Mesenchymal stem cell (in vitro differentiated cells and primary cell): ENCODE data around the gene CCNJL.
A peak's percentile ranks its signal among the peaks of the same experiment; 100 is the strongest.

Experiments used
- DNase-seq: peaks from one replicate; pipeline ENCODE4 v3.0.0-alpha.2; 2013
- H2AFZ ChIP-seq: one replicate; pipeline ENCODE4 v1.6.1; 2013; ENCODE audit warnings: low read depth, mild to moderate bottlenecking, control low read depth, inconsistent platforms, low read length, moderate library complexity
- H2AK5ac ChIP-seq: 2 replicates; pipeline ENCODE4 v1.6.1; 2013; ENCODE audit warnings: low read length, moderate library complexity, mild to moderate bottlenecking, inconsistent platforms; ENCODE audit not compliant: severe bottlenecking
- H2BK120ac ChIP-seq: one replicate; pipeline ENCODE4 v1.6.1; 2013; ENCODE audit warnings: low read depth, mild to moderate bottlenecking, inconsistent platforms, low read length, moderate library complexity
- H2BK12ac ChIP-seq, 2 experiments: one replicate each; pipeline ENCODE4 v1.6.1; 2013; ENCODE audit warnings: inconsistent platforms in 2 of 2, low read length in 2 of 2, mild to moderate bottlenecking in 2 of 2, moderate library complexity in 2 of 2, control low read depth in 1 of 2
- H2BK15ac ChIP-seq: one replicate; pipeline ENCODE4 v1.6.1; 2013; ENCODE audit warnings: mild to moderate bottlenecking, low read depth, inconsistent platforms; ENCODE audit not compliant: poor library complexity, severe bottlenecking
- H2BK5ac ChIP-seq: 2 replicates; pipeline ENCODE4 v1.6.1; 2013; ENCODE audit warnings: low read depth, mild to moderate bottlenecking, low read length, control low read depth, inconsistent platforms; ENCODE audit not compliant: poor library complexity, severe bottlenecking
- H3K14ac ChIP-seq, 2 experiments: one replicate each; pipeline ENCODE4 v1.6.1; 2013; ENCODE audit warnings: inconsistent platforms in 2 of 2, low read length in 2 of 2, control low read depth in 1 of 2, mild to moderate bottlenecking in 1 of 2, moderate library complexity in 1 of 2
- H3K18ac ChIP-seq, 2 experiments: one replicate each; pipeline ENCODE4 v1.6.1; 2013; ENCODE audit warnings: inconsistent platforms in 2 of 2, low read length in 2 of 2, control low read depth in 1 of 2, low read depth in 1 of 2, mild to moderate bottlenecking in 1 of 2
- H3K23ac ChIP-seq, 2 experiments: one replicate each; pipeline ENCODE4 v1.6.1; 2013; ENCODE audit warnings: inconsistent platforms in 2 of 2, low read length in 2 of 2, mild to moderate bottlenecking in 2 of 2, moderate library complexity in 2 of 2, control low read depth in 1 of 2
- H3K27ac ChIP-seq: 2 replicates; pipeline ENCODE4 v1.5.1; 2013; ENCODE audit warnings: mild to moderate bottlenecking, moderate library complexity, low read length, control low read depth, inconsistent platforms; ENCODE audit not compliant: poor library complexity, severe bottlenecking
- H3K27me3 ChIP-seq, 2 experiments: 2 replicates each; pipeline versions ENCODE4 v1.6.1 to v1.7.0; 2013; ENCODE audit warnings: low read length in 2 of 2, mild to moderate bottlenecking in 2 of 2, moderate library complexity in 2 of 2, control low read depth in 1 of 2, inconsistent platforms in 1 of 2; ENCODE audit not compliant: control insufficient read depth in 1 of 2, insufficient read depth in 1 of 2
- H3K36me3 ChIP-seq, 2 experiments: 2 replicates each; pipeline versions ENCODE4 v1.6.1 to v1.7.0; 2013; ENCODE audit warnings: low read length in 2 of 2, control low read depth in 1 of 2, inconsistent platforms in 1 of 2, low read depth in 1 of 2, mild to moderate bottlenecking in 1 of 2; ENCODE audit not compliant: insufficient read depth in 2 of 2, control insufficient read depth in 1 of 2
- H3K4ac ChIP-seq, 2 experiments: one replicate each; pipeline ENCODE4 v1.6.1; 2013; ENCODE audit warnings: inconsistent platforms in 2 of 2, low read length in 2 of 2, mild to moderate bottlenecking in 2 of 2, moderate library complexity in 2 of 2, control low read depth in 1 of 2, low read depth in 1 of 2
- H3K4me1 ChIP-seq: 2 replicates; pipeline ENCODE4 v1.6.1; 2013; ENCODE audit warnings: low read depth, low read length, control low read depth; ENCODE audit not compliant: control insufficient read depth, insufficient read depth
- H3K4me2 ChIP-seq: 2 replicates; pipeline ENCODE4 v1.6.1; 2013; ENCODE audit warnings: low read length, mild to moderate bottlenecking, inconsistent platforms; ENCODE audit not compliant: poor library complexity, severe bottlenecking
- H3K4me3 ChIP-seq, 2 experiments: 2 replicates each; pipeline versions ENCODE4 v1.5.1 to v1.7.0; 2013; ENCODE audit warnings: low read length in 2 of 2, mild to moderate bottlenecking in 2 of 2, control low read depth in 1 of 2, low read depth in 1 of 2; ENCODE audit not compliant: insufficient read depth in 1 of 2
- H3K79me1 ChIP-seq: replicated peaks from 2 replicates; pipeline ENCODE4 v1.6.1; 2013; ENCODE audit warnings: mild to moderate bottlenecking, control low read depth, low read length, inconsistent platforms; ENCODE audit not compliant: poor library complexity, severe bottlenecking
- H3K9ac ChIP-seq: 2 replicates; pipeline ENCODE4 v1.7.0; 2013; ENCODE audit warnings: mild to moderate bottlenecking, low read length, moderate library complexity
- H3K9me3 ChIP-seq: 2 replicates; pipeline ENCODE4 v1.7.0; 2013; ENCODE audit warnings: mild to moderate bottlenecking, low read length; ENCODE audit not compliant: control insufficient read depth
- H4K8ac ChIP-seq: one replicate; pipeline ENCODE4 v1.6.1; 2013; ENCODE audit warnings: inconsistent platforms, mild to moderate bottlenecking, low read length, moderate library complexity
- H4K91ac ChIP-seq: one replicate; pipeline ENCODE4 v1.6.1; 2013; ENCODE audit warnings: mild to moderate bottlenecking, low read length, inconsistent platforms
- WGBS: methylation state at CpG from one replicate; pipeline ENCODE4 v1.1.7; 2013; ENCODE audit warnings: mixed read lengths; 5-methylcytosine and 5-hydroxymethylcytosine counted together

The CCNJL gene

GRCh38 chr5:160280384-160281095 is 31.8 kb downstream of the CCNJL start:
- Histone ChIP-seq H3K9ac (no peak overlapping the region), H3K4ac (no peak overlapping the region), H4K91ac (no peak overlapping the region), H3K79me1 (peaks cover 20% of the 10 kb centered on the region), H3K4me3 (no peak overlapping the region), H2BK12ac (peak overlapping the region in 1 of 2 experiments; percentile 19), H3K23ac (peak overlapping the region in 1 of 2 experiments; percentile 24), H3K36me3 (peaks cover 0 to 26% of the 10 kb centered on the region in 2 experiments), H2AK5ac (no peak overlapping the region), H2BK5ac (no peak overlapping the region), H2AFZ (no peak overlapping the region), H3K14ac (peak overlapping the region in 1 of 2 experiments; percentile 38), H3K4me2 (no peak overlapping the region), H4K8ac (no peak overlapping the region), H3K27ac (no peak overlapping the region), H2BK120ac (no peak overlapping the region), H3K27me3 (peaks cover 0 to 4% of the 10 kb centered on the region in 2 experiments), H3K4me1 (no peaks in the 10 kb centered on the region), H2BK15ac (no peak overlapping the region), H3K9me3 (no peaks in the 10 kb centered on the region), H3K18ac (no peak overlapping the region)
- WGBS, result 91% methylated on average over 25 of the region's 26 CpGs
- no peak for DNase-seq

- Histone ChIP-seq H3K4me2 (no peak overlapping the region), H2BK5ac (no peak overlapping the region), H3K9ac (no peak overlapping the region), H2BK15ac (no peak overlapping the region), H2BK12ac (no peak overlapping the region), H4K8ac (no peak overlapping the region), H3K79me1 (peaks cover 25% of the 10 kb centered on the region), H2BK120ac (no peak overlapping the region), H4K91ac (no peak overlapping the region), H3K14ac (no peak overlapping the region), H3K36me3 (peaks cover 0 to 30% of the 10 kb centered on the region in 2 experiments), H2AFZ (no peak overlapping the region), H3K27ac (no peak overlapping the region), H3K18ac (no peak overlapping the region), H3K27me3 (no peaks in the 10 kb centered on the region), H3K4me1 (no peaks in the 10 kb centered on the region), H3K9me3 (no peaks in the 10 kb centered on the region), H3K4ac (no peak overlapping the region), H3K23ac (peak overlapping the region in 1 of 2 experiments; percentile 9), H2AK5ac (no peak overlapping the region), H3K4me3 (no peak overlapping the region)
- 92% methylated on average over 7 of the region's 7 CpGs for WGBS
- DNase-seq, result no peak
These were observed 34.0 kb downstream of the CCNJL start for GRCh38 chr5:160278343-160278742.

GRCh38 chr5:160274483-160274931 is 37.9 kb downstream of the CCNJL start:
- no peak overlapping the region for H3K14ac ChIP-seq
- DNase-seq, result no peak
- H3K23ac ChIP-seq, result no peak overlapping the region
- H3K18ac ChIP-seq, result no peak overlapping the region
- no peak overlapping the region for H3K4ac ChIP-seq
- no peak overlapping the region for H2BK5ac ChIP-seq
- peaks cover 0 to 21% of the 10 kb centered on the region in 2 experiments for H3K36me3 ChIP-seq
- peaks cover 18% of the 10 kb centered on the region for H3K79me1 ChIP-seq
- H2AK5ac ChIP-seq, result no peak overlapping the region
- H4K8ac ChIP-seq, result no peak overlapping the region
- no peak overlapping the region for H3K9ac ChIP-seq
- no peaks in the 10 kb centered on the region for H3K9me3 ChIP-seq
- peaks cover 8% of the 10 kb centered on the region for H3K4me1 ChIP-seq
- peak overlapping the region; percentile 3 for H2BK15ac ChIP-seq
- no peak overlapping the region for H2BK120ac ChIP-seq
- H3K4me2 ChIP-seq, result no peak overlapping the region
- WGBS, result 40% methylated on average over 5 of the region's 5 CpGs
- H4K91ac ChIP-seq, result no peak overlapping the region
- peak overlapping the region in 1 of 2 experiments; percentile 57 for H2BK12ac ChIP-seq
- peaks cover 0 to 8% of the 10 kb centered on the region in 2 experiments for H3K27me3 ChIP-seq
- no peak overlapping the region for H3K27ac ChIP-seq
- no peak overlapping the region for H3K4me3 ChIP-seq
- no peak overlapping the region for H2AFZ ChIP-seq

- Histone ChIP-seq H3K4ac (no peak overlapping the region), H3K79me1 (peaks cover 11% of the 10 kb centered on the region), H2BK15ac (no peak overlapping the region), H3K27me3 (peaks cover 0 to 8% of the 10 kb centered on the region in 2 experiments), H4K8ac (no peak overlapping the region), H3K27ac (no peak overlapping the region), H3K23ac (no peak overlapping the region), H2AFZ (no peak overlapping the region), H3K14ac (no peak overlapping the region), H3K4me3 (no peak overlapping the region), H2BK5ac (no peak overlapping the region), H4K91ac (no peak overlapping the region), H2BK12ac (no peak overlapping the region), H3K9me3 (no peaks in the 10 kb centered on the region), H3K4me1 (peaks cover 13% of the 10 kb centered on the region), H3K18ac (no peak overlapping the region), H2AK5ac (no peak overlapping the region), H3K4me2 (no peak overlapping the region), H3K9ac (no peak overlapping the region), H3K36me3 (peaks cover 0 to 21% of the 10 kb centered on the region in 2 experiments), H2BK120ac (no peak overlapping the region)
- no peak for DNase-seq
- whole genome bisulfite sequencing, result 100% methylated on average over 2 of the region's 2 CpGs
These were observed 39.5 kb downstream of the CCNJL start for GRCh38 chr5:160272889-160273288.
